NCI-H1417 (cell line): ENCODE results near the gene SPINK4.
A peak's percentile ranks its signal among the peaks of the same experiment; 100 is the strongest.

Experiments
- DNase-seq, 3 experiments: peaks; one replicate each; lab custom pipeline; 2025; lab: John Stamatoyannopoulos, UW

SPINK4 gene

GRCh38 chr9:33257276-33257675, 17.3 kb downstream of the SPINK4 start:
- no peak for DNase-seq

GRCh38 chr9:33260372-33260771, 20.4 kb downstream of the SPINK4 start:
- DNase-seq, result no peak

DNA sequence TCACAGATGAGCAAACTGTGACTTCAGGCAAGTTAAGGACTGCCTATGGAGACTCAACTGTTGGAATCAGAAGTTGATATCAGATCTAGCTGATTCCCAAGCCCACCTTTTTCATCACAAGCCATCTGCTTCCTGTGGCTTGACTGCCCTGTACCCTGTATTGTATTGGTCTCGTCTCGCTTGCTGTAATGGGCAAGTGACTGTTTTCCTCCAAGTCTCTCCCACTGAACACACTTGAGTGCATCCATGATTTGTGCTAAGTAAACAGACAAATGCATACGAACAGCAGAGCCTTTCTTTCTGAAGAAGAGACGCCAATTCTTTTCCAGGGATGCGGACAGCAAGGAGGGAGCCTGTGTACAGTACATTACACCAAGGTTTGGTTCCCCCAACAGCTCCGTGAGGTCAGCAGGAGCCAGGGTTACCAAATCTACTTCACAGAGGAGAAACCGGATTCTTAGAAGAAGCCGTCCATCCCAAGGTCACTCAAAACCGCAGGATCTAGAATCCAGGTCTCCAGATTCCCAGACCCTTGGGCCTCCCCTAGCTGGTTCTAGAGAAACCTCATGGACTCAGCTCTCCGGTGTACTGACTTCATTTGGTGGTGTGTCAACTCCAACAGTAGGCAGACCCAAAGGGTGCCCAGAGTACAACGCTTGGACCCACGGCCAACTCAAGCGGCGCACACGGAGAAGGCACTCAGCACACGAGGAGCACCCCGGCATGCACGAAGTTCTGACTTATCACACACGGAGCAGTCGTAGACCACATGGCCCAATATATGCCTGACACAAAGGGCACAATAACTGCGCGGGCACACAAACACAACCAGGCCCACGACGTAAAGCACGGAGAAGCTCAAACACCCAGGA, 23.4 kb downstream of the SPINK4 start:
- peak in 2 of 3 experiments; percentile 6 to 59 for DNase-seq

GRCh38 chr9:33264003-33264472, 24.1 kb downstream of the SPINK4 start:
- DNase-seq, result peak in 2 of 3 experiments; percentile 1 to 60

GRCh38 chr9:33264473-33265177, 24.7 kb downstream of the SPINK4 start, which contains the start of the genes BAG1 and CHMP5:
TSS of gene BAG1 (minus strand) at chr9:33264708.
TSS of gene CHMP5 (plus strand) at chr9:33265049. CDS start at chr9:33265079, 30 bp downstream.
- DNase-seq, result peak; percentile 95 to 98 (median 96)

DNA sequence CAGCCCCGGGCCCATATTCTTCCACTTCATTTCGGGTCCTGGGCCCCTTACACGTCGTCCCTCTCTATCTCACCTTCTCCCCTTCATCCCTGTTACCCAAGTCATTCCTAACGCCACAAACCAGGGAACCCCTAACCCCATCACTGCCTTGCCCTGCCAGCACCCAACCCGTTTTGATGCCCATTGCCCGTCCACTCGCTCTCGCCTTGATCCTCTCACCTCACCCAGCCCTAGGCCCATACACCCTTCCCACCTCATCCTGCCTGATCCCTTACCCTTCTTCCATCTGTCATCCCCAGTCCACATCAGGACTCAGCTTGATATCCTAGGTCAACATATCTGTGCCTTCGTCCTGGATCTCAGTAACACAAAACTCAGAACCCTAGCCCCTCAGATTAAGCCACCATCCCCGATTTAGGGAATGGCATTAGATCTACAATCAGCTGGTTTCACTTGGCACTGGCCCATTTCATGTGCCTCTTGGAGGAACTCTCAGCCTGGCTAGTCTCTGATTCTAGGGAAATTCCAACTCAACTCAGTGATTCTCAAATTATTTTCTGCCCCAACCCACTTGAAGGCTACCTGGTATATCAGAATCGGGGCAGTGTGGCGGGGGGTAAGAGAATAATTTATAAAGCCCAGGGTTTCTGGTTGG, 25.4 kb downstream of the SPINK4 start:
- no peak for DNase-seq

DNA sequence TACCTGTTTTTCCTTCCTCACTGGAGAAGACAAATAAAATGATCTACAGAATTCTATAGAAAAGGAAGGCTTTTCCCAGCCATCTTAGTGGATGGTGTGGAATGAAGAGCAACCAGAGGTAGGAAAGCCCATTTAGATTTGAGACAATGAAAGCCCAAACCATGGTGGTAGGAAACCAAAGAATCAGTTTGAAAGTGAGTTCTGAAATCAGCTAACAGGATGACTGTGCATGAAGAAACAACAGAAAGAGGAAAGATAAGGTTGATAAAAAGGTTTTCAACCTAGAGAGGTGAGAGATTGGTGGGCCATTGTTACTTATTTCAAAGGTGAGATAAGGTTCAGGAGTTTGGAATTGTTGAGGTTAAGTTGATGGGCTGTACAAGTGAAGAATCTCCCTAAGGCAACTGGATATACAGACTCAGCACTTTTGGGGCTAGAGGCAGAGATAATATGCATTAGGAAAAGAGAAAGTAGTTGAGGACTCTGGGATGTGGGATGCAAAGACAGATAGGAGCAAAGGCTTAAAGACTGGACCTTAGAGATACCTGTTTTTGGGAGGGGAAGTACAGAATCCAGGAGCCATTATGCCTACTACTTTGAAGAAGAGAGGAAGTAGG, 27.3 kb downstream of the SPINK4 start:
- DNase-seq, result no peak

- DNase-seq, result no peak
Measured at GRCh38 chr9:33270146-33270545, 30.2 kb downstream of the SPINK4 start.

DNA sequence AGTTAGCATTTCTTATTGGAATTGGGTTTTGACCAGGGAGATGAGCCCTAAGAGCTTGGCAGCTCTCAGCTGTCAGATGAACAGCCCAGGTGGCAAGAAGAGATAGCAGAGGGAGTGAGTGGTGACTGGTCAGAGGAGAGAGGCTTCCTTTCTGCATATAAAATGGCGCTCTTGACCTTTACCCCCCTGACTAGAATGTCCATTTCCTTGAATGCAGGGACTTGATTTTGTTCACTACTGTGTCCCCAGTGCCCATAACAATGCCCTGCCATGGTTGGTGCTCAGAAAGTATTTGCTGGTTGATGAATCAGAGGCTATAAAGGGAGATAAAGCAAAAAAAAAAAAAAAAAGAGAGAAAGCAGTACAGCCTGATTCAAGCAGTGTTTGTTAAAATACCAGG, 32.1 kb downstream of the SPINK4 start:
- no peak for DNase-seq

DNA sequence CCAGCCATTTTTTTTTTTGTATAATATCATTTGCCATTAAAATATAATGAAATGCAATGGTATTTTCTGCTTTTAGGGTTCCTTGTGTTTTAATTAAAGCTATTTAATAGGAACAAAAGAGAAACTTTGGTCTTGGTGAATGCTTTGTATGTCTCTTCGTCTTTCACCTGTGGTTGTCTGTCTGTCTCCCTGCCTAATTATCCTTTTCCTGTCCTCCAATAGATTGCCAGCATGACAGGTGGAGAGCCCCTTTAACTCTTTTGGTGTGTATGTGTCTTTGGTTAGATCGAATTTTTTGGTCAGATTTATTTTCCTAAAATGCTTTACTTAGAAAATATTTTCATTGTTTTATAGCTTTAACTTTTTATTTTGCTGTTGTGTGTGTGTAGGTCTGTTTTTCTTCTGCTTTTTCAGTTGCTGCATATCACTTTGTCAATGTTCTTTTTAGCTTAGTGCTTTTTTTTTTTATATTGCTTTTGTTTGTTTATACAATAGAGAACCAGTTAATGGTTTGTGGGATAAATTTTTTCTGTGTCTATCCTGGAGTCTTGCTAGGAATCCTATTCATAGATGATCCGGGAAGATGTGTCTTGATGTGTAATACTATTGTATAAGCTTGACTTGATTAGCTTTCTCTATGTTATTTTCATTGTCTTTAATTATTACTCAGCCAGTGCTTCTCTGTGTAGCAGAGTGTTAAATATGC, 33.5 kb downstream of the SPINK4 start:
- DNase-seq, result no peak

DNA sequence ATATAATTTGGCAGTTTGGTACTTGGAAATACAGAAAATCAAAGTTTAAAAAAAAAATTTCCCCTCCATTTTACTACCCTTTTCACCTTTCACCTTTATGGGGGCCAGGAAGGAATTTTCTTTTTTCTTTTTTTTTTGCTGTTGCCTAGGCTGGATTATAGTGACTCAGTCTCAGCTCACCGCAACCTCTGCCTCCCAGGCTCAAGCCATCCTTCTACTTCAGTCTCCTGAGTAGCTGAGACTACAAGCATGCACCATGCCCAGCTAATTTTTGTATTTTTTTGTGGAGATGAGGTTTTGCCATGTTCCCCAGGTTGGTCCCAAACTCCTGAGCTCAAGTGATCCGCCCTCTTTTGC, 34.0 kb downstream of the SPINK4 start:
- no peak for DNase-seq

GRCh38 chr9:33277484-33277883, 37.5 kb downstream of the SPINK4 start:
- DNase-seq, result no peak

DNA sequence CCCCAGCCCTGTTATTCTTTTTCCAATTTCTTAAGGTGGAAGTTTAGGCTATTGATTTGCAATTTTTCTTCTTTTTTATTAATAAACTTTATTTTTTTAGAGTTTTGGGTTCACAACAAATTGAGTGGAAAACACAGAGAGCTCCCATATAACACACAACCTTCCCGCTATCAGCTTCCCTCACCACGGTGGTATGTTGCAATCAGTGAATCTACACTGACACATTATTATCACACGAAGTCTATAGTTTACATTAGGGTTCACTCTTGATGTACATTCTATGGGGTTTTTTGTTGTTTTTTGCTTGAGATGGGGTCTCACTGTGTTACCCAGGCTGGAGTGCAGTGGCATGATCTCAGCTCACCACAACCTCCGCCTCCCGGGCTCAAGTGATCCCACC, 45.5 kb downstream of the SPINK4 start:
- no peak for DNase-seq

- DNase-seq, result peak; percentile 5 to 64 (median 12)
Measured at GRCh38 chr9:33287087-33287490, 47.1 kb downstream of the SPINK4 start.

DNA sequence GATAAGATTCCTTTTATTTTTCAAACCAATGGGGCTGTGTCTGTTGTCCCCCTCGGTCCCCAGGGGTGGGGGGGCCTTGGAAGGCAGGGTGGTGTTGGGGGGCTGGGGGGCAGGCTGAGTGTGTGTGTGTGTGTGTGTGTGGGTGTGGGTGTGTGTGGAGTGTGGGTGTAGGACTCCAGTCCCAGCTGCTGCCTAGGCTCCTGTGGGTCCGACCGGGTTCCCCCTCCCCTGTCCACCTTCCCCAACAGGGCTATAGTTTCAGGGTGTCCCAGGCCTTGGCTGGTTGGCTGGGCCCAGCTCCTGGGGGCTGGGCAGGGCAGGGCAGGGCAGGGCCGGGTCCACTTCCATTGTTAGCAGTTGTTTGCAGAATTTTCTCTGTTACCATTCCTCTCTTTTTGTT, 48.3 kb downstream of the SPINK4 start:
- DNase-seq, result no peak

GRCh38 chr9:33288828-33289483, 49.0 kb downstream of the SPINK4 start:
- DNase-seq, result no peak

DNA sequence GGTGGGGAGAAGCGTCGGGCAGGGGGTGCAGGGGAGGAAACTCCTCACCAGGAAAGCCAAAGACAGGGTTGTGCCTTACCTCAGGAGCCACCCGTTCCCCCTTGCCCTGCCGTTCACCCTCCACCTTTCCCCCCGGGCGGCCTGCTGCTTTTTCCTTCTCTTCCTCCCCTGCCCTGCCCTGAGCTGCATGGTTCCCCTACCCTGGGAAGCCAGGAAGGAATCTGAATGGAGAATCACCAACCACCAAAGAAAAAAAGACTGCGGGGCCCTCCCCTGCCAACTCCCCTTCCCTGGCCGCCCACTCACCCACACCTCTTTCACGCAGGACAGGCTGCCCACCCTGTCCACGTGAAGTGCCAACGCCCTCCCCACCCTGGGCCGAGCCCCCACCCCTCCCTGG, 49.5 kb downstream of the SPINK4 start:
- DNase-seq, result peak in 1 of 3 experiments; percentile 22

DNA sequence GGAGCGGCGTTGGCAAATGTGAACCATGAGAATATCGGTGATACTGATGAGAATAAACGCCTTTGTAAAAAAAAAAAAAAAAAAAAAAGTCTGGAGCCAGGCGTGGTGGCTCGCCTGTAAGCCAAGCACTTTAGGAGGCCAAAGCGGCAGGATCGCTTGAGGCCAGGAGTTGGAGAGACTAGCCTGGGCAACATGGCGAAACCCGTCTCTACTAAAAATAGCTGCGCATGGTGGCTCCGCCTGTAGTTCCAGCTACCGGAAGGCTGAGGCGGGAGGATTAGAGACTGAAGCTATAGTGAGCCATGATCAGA, 49.9 kb downstream of the SPINK4 start:
- DNase-seq, result no peak

DNA sequence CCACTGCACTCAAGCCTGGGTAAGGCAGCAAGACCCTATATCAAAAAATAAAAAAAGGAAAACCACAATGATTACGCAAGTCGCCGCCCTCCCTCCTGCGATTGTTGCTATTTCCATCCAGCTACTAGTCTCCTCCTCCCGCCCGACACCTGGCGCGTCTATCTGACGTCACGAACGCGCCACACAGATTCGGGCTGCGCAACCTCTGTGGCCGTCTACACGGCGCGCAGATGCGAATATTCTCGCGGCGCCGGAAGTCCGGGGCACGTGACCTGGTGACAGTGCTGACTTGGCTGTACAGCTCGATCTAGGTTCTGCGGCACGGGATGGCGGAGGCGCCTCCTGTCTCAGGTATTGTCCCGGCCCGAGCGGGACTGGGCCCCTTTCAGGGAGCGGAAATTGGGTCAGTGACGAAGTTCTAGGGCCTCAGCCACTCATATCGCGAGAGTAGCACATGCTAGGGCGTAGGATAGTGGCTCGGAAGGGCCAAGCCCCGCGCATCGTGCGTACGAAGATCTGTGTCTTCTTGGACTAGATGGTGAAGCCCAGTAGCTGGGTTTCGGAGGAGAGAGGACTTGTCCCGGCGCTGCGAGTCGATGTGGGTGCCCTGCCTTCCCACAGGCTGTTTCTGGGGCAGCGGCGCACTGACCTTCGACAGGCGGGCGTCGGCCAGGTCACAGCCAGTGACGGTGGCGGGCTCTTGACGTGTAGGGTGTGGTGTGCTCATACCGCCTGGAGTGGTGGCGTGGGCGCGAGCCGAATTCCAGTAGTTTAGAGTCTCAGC, 50.5 kb downstream of the SPINK4 start, which contains the start of gene NFX1:
NFX1 (plus strand) TSS at position 270 of the 784 bp plus-strand sequence; CDS start at position 327, 57 bp downstream.
- peak; percentile 90 to 95 (median 91) for DNase-seq

DNA sequence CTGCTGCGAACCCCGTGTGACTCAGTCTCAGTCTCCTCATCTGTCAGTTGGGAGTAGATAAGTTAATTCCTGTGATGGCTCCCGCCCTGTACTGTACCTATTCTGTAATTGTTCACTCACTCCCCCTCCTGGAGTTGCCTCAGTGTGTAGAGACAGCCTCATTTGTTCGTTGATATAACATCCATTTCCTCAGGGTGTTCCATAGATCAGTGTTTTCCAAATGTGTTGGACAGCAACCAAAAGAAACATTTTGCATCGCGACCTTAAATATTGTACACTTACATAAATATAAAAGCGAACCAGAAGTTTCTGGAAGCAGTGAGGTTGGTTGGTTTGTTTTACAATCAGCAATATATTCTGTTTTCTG, 51.0 kb downstream of the SPINK4 start:
- DNase-seq, result no peak
